ENCODE data around the gene DOK1.

DOK1 gene

GRCh38 chr2:74571058-74571457 is 16.5 kb downstream of the DOK1 start:
- DNase-seq (ENCODE audit: low read depth), result no peak

DNA sequence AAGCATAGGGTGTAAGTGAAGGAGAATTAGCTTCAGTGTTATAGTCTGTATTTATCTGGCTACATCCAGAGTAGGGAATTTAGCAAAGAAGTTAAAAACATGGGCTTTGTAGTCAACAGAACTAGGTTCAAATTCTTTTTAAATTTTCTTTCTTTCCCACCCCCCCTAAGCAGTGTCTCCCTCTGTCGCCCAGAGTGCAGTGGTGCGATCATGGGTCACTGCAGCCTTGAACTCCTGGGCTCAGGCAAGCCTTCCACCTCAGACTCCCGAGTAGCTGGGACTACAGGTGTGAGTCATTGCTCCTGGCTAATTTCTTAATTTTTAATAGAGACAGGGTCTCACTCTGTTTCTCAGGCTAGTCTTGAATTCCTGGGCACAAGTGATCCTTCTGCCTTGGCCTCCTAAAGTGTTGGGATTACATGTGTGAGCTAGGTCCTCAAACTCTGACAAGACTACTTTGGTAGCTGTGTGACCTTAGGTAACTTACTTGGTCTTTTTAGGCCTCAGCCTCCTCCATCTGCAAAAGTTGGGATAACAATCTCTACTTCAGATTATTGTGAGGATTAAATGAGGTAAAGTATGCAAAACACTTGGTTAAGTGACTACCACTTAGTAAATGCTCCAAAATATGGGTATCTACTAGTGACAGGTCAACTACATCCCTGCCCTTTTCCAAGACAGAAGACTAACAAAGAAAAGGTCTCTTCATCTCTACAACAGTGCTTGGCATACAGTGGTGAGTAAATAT is 17.8 kb downstream of the DOK1 start:
- no peak for DNase-seq (ENCODE audit: low read depth)

DNA sequence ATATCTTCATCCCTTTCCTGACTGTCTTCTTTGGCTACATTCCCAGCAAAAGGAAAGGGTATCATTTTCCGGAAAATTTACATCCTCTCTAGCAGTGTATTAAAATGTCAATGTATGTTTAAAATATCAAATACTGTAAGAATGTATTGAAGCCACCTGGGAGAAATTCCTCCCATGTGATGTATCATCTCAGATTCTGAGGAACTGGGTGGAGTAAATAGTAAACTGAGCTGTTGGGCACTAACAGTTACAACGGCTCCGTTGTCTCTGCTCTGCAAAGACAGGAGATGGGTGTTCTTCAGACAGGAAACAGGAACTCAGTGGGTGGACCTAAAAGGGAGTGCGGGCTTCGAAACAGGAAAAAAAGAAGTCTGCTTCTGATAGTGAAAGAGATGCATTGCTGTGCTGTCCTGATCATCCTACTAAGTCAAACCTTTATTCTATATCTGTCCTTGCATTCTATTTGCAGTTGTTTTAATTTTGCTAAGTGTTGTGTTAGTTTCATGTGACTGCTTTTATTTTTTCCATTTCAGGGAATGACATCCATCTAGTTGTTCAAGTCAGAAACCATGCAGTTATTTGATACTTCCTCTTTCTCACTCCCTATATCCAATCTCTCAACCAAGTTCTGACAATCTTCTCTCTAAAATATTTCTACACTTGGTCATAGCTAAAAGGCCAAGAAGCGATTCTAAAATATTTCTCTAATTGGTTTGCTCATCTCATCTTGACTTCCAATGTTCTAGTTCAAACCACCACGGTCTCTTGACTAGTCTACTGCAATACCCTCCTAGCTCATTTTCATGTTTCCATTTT is 19.4 kb downstream of the DOK1 start:
- DNase-seq (ENCODE audit: low read depth), result no peak

GRCh38 chr2:74575320-74575719 is 20.8 kb downstream of the DOK1 start:
- DNase-seq (ENCODE audit: low read depth), result no peak

- DNase-seq (ENCODE audit: low read depth), result no peak
Observed at GRCh38 chr2:74576211-74576862, 21.8 kb downstream of the DOK1 start.

- no peak for DNase-seq (ENCODE audit: low read depth)
Observed at GRCh38 chr2:74576863-74577229, 22.3 kb downstream of the DOK1 start.

- DNase-seq (ENCODE audit: low read depth), result no peak
Observed at GRCh38 chr2:74577448-74577847, 22.9 kb downstream of the DOK1 start.

GRCh38 chr2:74578408-74578807 is 23.9 kb downstream of the DOK1 start:
- no peak for DNase-seq (ENCODE audit: low read depth)

GRCh38 chr2:74581463-74581862 is 26.9 kb downstream of the DOK1 start:
- DNase-seq (ENCODE audit: low read depth), result no peak

GRCh38 chr2:74582184-74582583 is 27.7 kb downstream of the DOK1 start:
- DNase-seq (ENCODE audit: low read depth), result no peak

DNA sequence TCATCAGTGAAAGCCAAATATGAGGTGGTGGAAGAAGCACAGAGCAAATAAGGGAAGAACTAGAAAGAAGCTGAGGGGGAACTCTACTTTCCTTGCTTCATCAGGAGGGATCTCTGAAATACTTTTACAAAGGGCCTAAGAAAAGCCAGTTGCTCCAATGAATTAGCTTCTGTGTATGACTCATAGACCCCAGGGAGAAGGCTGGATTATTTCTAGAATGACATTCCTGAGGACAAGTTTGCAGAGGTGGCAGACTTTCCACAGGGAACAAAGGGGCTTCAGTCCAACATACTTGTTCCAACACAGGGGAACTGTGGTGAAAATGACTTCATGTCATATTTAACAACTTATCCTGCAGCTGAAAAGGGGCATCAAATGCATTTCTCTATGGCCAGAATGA is 29.0 kb downstream of the DOK1 start:
- no peak for DNase-seq (ENCODE audit: low read depth)

- DNase-seq (ENCODE audit: low read depth), result no peak
Observed at GRCh38 chr2:74584088-74584645, 29.6 kb downstream of the DOK1 start.

DNA sequence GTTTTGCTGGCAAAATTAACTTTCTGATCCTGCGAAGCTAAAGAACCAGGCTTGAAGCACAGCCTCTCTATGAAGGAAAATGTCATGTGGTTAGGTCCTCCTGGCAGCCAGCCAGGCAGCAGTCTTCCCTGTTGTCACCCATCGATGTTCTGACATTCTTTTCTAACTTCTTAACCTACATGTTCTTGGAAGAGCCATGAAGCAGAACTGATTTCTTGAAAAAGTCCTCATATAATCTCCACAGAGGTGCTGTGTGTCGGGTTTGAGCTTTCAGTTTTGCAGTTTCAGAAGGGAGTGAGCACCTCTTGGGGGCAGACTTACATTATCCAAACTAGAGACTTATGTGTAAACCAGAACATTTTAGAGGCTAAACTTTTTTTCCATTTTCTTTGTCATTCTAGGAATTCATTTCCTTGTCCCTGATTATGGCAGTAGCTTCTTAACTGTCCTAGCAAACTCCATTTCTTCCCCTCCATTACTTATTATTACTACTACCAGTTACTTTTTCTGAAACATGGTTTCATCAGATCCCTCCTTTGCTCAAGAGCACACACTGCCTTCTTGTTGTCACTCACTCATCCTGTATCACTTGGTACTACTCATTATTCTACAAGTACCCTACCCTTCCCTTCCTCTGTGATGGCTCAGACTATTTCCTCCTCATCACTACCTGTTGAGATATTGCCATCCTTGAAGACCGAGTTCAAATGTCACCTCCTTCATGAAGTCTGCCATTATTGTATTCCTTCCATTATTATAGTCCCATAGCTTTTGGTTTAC is 31.1 kb downstream of the DOK1 start:
- DNase-seq (ENCODE audit: low read depth), result no peak

DNA sequence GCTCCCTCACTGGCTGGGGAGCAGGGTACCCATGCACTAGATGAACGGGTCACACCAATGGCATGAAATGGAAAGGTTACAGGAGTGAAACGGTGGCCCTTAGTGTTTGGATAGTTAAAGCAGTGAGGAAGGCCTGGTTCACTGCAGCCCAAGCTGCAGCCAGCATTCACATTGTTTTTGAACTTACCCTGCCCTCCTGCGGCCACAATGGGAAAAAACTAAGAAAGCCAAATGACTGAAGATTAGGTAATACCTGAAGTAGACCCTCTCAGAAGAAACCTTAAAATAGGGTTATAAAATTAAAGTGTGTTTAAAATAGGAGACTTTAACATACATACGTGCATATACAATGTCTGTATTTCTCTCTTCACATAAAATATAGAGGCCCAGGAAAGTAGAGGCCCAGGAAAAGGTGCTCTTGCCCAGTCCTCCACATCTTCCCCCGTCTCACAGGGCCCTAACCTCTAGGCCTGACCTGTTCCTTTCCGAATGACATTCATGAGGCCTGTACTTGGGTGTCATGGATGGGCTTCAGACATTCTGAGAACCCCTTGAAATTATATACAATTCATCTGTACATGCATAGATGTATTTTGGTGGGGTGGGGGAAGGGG is 33.3 kb downstream of the DOK1 start:
- DNase-seq (ENCODE audit: low read depth), result peak; percentile 20

DNA sequence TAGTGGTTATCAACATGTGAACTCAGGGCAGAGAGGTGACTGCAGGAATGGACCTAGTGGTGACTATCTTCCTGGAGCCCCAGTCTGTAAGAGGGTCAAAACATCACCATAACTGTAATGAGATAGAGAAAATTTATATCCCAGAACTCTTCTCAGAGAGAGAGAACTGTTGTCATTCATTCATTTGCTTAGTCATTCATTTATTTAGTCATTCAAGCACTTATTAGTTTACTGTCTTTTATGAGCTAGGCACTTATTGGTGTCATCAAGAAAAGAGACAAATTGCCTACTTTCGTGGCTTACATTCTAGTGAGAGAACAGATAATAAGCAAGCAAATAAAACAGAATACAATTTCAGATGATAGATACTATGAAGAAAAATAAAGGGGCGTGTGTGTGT is 34.1 kb downstream of the DOK1 start:
- no peak for DNase-seq (ENCODE audit: low read depth)

DNA sequence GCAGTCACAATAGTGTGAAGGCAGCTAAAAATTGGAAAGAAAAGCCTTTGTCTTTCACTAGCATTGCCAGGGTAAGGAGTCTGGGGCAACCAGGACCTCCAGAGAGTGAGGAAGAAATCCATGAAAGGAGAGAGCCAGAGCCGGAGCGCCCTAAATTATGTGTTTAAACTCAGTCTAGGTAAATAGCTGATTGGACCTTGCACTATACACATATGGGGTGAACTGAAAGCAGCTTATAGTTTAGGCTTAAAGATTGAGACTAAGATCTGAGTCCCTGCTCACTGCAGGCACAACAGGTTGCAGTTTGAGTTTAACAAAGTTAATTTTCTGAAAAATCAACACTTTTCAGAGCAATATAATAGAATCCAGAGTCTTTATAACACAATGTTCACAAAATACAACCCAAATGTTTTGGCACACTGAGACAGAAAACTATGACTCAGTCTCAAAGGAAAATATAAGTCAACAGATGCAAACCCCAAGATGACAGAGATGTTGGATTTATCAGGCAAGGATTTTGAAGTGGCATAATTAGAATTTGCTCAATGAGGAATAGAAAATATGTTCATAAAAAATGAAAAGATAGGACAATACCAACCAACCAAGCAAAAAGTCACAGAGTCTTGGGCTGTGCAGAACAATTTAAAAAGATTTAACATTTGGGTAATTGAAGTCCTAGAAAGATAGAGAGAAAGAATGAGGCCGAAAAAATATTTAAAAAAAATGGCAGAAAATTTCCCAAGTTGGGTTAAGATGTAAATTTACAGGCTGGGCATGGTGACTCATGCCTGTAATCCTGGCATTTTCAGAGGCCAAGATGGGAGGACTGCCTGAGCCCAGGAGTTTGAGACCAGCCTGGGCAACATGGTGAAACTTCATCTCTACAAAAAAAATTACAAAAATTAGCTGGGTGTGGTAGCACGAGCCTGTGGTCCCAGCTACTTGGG is 39.6 kb downstream of the DOK1 start:
- no peak for DNase-seq (ENCODE audit: low read depth)

GRCh38 chr2:74596584-74596983 is 42.1 kb downstream of the DOK1 start:
- DNase-seq (ENCODE audit: low read depth), result no peak

- DNase-seq (ENCODE audit: low read depth), result no peak
Observed at GRCh38 chr2:74597410-74597809, 42.9 kb downstream of the DOK1 start.

DNA sequence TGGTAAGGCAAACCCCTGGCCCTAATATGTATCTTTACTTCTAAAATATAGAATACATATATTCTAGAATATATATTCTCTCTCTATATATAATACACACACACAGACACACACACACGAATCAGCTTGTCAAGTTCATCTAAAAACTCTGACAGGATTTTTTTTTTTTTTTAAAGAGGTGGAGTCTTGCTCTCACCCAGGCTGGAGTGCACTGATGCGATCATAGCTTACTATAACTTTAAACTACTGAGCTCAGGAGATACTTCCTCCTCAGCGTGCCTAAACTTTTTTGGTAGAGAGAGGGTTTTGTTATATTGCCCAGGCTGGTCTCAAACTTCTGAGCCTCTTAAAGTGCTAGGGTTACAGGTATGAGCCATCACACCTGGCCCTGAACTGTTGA is 45.2 kb downstream of the DOK1 start:
- DNase-seq (ENCODE audit: low read depth), result no peak

GRCh38 chr2:74602586-74603281 is 48.2 kb downstream of the DOK1 start:
- no peak for DNase-seq (ENCODE audit: low read depth)

Data from activated T-helper 9 cell treated with anti-CD3 and anti-CD28 coated beads, Interleukin-2, amount 50 U/mL, for 16 hours (primary cell).